Hepatocyte (in vitro differentiated cells): ENCODE data around the gene MAT2B.

Experiments
- CTCF ChIP-seq: fragments of 200-600 bp; sonication (generic); IDR thresholded peaks from 2 replicates; pipeline ENCODE4 v1.5.1; 2016; ENCODE audit warnings: antibody characterized with exemption, mild to moderate bottlenecking; ENCODE audit not compliant: poor library complexity
- EZH2 ChIP-seq: fragments of 200-600 bp; sonication (generic); IDR thresholded peaks from 2 replicates; pipeline ENCODE4 v1.6.1; 2016; ENCODE audit warnings: antibody characterized with exemption, mild to moderate bottlenecking, borderline replicate concordance
- EZH2phosphoT487 ChIP-seq: fragments of 200-600 bp; sonication (generic); IDR thresholded peaks from one replicate; pipeline ENCODE4 v1.6.1; 2018; ENCODE audit warnings: antibody characterized with exemption, mild to moderate bottlenecking, low read depth, moderate library complexity; ENCODE audit not compliant: unreplicated experiment, severe bottlenecking

- TF ChIP-seq EZH2 (no peak), CTCF (no peak), EZH2phosphoT487 (no peak)
Measured at GRCh38 chr5:163459462-163459818, 46.0 kb upstream of the MAT2B start.
